Erythroblast (primary cell): ENCODE data around the gene CD3E.

Experiments
- DNase-seq, 2 experiments: peaks; one replicate each; lab custom pipeline; 2025; lab: John Stamatoyannopoulos, UW
- GATA1 ChIP-seq: IDR thresholded peaks from 2 replicates; pipeline ENCODE4 v1.6.1; 2011; ENCODE audit warnings: low read depth, mild to moderate bottlenecking, control low read depth, low read length, moderate library complexity
- POLR2A ChIP-seq: IDR thresholded peaks from 2 replicates; pipeline ENCODE4 v1.6.1; 2011; ENCODE audit warnings: mild to moderate bottlenecking, low read length

Gene CD3E

GRCh38 chr11:118282606-118283005 is 21.9 kb upstream of the CD3E start:
- TF ChIP-seq POLR2A (no peak), GATA1 (no peak)

GRCh38 chr11:118283037-118283636 is 21.4 kb upstream of the CD3E start:
- no peak for DNase-seq
- TF ChIP-seq POLR2A (no peak), GATA1 (no peak)

More at GRCh38 chr11:118282606-118283005, 21.9 kb upstream of the CD3E start:
- peak; percentile 53 to 64 for DNase-seq

- peak; percentile 14 to 32 for DNase-seq
- TF ChIP-seq GATA1 (no peak), POLR2A (no peak)
Measured at GRCh38 chr11:118283756-118284350, 20.7 kb upstream of the CD3E start.

GRCh38 chr11:118286545-118286944 is 18.0 kb upstream of the CD3E start:
- TF ChIP-seq POLR2A (no peak), GATA1 (no peak)
- DNase-seq, result no peak

- no peak for DNase-seq
- TF ChIP-seq POLR2A, result no peak
- no peak for TF ChIP-seq GATA1
Measured at GRCh38 chr11:118287006-118287405, 17.5 kb upstream of the CD3E start.

GRCh38 chr11:118289401-118289800 is 15.1 kb upstream of the CD3E start:
- no peak for DNase-seq
- no peak for TF ChIP-seq POLR2A
- no peak for TF ChIP-seq GATA1

- TF ChIP-seq POLR2A, result no peak
- no peak for TF ChIP-seq GATA1
- DNase-seq, result peak; percentile 6 to 15
Measured at GRCh38 chr11:118290923-118291322, 13.6 kb upstream of the CD3E start.

GRCh38 chr11:118291477-118292135 is 12.9 kb upstream of the CD3E start:
- DNase-seq, result no peak
- no peak for TF ChIP-seq POLR2A
- TF ChIP-seq GATA1, result no peak

- DNase-seq, result no peak
- TF ChIP-seq POLR2A (no peak), GATA1 (no peak)
Measured at GRCh38 chr11:118294053-118294452, 10.5 kb upstream of the CD3E start.

- DNase-seq, result no peak
Measured at GRCh38 chr11:118295199-118295598, 9.3 kb upstream of the CD3E start.

GRCh38 chr11:118295815-118296454 is 8.6 kb upstream of the CD3E start:
- peak; percentile 17 to 39 for DNase-seq

More at GRCh38 chr11:118295199-118295598, 9.3 kb upstream of the CD3E start:
- TF ChIP-seq POLR2A, result no peak

GRCh38 chr11:118301600-118302195 is 2.8 kb upstream of the CD3E start:
- TF ChIP-seq POLR2A, result no peak
- no peak for TF ChIP-seq GATA1
- no peak for DNase-seq

More at GRCh38 chr11:118295815-118296454, 8.6 kb upstream of the CD3E start:
- TF ChIP-seq POLR2A (no peak), GATA1 (no peak)

- no peak for DNase-seq
- TF ChIP-seq POLR2A (no peak), GATA1 (no peak)
Measured at GRCh38 chr11:118304227-118304567, 333 bp upstream of the CD3E start.
